ENCODE measurements around the gene NRAP. TPM values are rescaled to one million over a fixed set of nuclear protein-coding genes. Genes with fewer than 3 reads are reported as not detected.

Gene NRAP
- total RNA-seq, 1 donor from 2014 or later = not detected

DNA sequence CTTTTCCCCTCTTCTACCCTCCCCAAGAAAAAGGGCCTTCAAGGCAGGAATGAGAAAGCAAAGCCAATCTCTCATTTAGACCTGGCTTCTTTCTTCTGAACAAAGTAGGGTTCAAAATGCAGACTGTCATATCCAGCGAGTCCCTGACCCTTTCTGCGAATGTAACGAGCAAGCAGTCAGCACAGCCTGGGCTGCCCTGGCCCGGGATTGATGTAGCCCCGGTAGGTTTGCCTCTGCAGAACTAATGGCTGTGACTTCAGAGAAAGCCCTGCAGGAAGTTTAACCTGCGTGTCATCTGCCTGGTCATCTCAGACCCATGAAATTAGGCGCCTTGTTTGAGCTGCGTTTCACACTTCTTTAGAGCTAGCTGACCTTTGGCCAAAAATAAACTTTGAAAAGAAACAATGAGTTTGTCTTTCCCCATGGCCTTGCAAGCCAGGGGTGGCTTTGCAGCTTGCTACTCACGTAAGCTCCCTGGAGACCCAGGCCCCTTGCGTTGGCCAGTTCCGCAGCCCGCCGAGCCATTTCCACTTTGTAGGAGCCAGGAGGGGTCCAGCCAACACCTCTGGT lies 74.6 kb downstream of the NRAP start:
- Mint-ChIP-seq H3K9me3 (ENCODE audit: unreplicated experiment) (no peaks in the 10 kb centered on the region), H3K4me3 (ENCODE audit: unreplicated experiment) (no peak overlapping the region), H3K36me3 (ENCODE audit: unreplicated experiment) (no peaks in the 10 kb centered on the region), H3K27me3 (ENCODE audit: unreplicated experiment) (peaks cover 19% of the 10 kb centered on the region), H3K4me1 (ENCODE audit: unreplicated experiment) (no peaks in the 10 kb centered on the region), H3K27ac (ENCODE audit: unreplicated experiment) (no peak overlapping the region)
- no peak for DNase-seq (ENCODE audit: extremely low spot score, unreplicated experiment)
- TF ChIP-seq, protein P1, sequence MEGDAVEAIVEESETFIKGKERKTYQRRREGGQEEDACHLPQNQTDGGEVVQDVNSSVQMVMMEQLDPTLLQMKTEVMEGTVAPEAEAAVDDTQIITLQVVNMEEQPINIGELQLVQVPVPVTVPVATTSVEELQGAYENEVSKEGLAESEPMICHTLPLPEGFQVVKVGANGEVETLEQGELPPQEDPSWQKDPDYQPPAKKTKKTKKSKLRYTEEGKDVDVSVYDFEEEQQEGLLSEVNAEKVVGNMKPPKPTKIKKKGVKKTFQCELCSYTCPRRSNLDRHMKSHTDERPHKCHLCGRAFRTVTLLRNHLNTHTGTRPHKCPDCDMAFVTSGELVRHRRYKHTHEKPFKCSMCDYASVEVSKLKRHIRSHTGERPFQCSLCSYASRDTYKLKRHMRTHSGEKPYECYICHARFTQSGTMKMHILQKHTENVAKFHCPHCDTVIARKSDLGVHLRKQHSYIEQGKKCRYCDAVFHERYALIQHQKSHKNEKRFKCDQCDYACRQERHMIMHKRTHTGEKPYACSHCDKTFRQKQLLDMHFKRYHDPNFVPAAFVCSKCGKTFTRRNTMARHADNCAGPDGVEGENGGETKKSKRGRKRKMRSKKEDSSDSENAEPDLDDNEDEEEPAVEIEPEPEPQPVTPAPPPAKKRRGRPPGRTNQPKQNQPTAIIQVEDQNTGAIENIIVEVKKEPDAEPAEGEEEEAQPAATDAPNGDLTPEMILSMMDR (IDR thresholded peaks at IDR 0.05) = no peak

DNA sequence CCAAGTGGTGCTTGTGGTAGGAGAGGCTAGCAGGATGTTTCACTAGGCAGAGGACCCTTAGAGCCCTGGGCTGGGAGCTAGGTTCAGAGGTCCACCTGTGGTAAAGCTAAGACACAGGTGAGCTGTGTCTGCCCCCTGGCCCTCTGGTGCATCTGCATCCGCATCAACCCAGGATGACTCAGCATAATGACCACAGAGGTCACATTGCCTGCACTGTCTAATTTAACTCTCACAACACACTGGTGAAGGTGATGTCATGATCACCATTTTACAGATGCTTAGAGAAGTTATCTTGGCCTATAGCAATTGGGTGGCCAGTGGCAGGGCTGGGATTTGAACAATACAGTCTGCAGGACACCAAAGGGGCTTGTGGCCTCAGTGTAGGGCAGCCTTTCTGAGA lies 77.9 kb downstream of the NRAP start:
- no peaks in the 10 kb centered on the region for H3K9me3 Mint-ChIP-seq (ENCODE audit: unreplicated experiment)
- H3K27ac Mint-ChIP-seq (ENCODE audit: unreplicated experiment) = no peak overlapping the region
- H3K4me3 Mint-ChIP-seq (ENCODE audit: unreplicated experiment) = no peak overlapping the region
- TF ChIP-seq, protein P1 (IDR thresholded peaks at IDR 0.05) = no peak
- no peaks in the 10 kb centered on the region for H3K36me3 Mint-ChIP-seq (ENCODE audit: unreplicated experiment)
- peaks cover 31% of the 10 kb centered on the region for H3K27me3 Mint-ChIP-seq (ENCODE audit: unreplicated experiment)
- no peaks in the 10 kb centered on the region for H3K4me1 Mint-ChIP-seq (ENCODE audit: unreplicated experiment)
- DNase-seq (ENCODE audit: extremely low spot score, unreplicated experiment) = no peak

DNA sequence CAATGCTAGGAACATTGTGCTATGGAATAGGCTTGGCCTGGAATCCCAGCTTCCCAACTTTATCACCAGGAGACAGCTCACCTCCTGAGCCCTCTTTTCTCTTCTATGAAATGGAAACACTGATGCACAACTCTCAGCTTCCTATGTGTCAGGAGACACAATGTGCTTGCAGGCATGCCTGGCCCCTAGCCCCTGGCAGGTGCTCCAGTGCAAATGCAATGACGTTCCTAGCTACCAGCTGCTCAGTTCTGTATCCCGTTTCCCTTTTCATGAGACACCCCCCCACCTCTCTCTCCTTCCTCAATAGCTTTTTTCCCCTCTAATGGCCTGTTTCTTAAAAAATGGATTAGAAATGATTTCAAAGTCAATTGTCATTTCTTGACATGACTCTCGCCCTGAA lies 80.3 kb downstream of the NRAP start:
- no peak overlapping the region for H3K4me3 Mint-ChIP-seq (ENCODE audit: unreplicated experiment)
- no peaks in the 10 kb centered on the region for H3K4me1 Mint-ChIP-seq (ENCODE audit: unreplicated experiment)
- no peak overlapping the region for H3K27ac Mint-ChIP-seq (ENCODE audit: unreplicated experiment)
- no peaks in the 10 kb centered on the region for H3K9me3 Mint-ChIP-seq (ENCODE audit: unreplicated experiment)
- TF ChIP-seq, protein P1 (IDR thresholded peaks at IDR 0.05) = no peak
- H3K27me3 Mint-ChIP-seq (ENCODE audit: unreplicated experiment) = peaks cover 34% of the 10 kb centered on the region
- no peak for DNase-seq (ENCODE audit: extremely low spot score, unreplicated experiment)
- H3K36me3 Mint-ChIP-seq (ENCODE audit: unreplicated experiment) = no peaks in the 10 kb centered on the region

DNA sequence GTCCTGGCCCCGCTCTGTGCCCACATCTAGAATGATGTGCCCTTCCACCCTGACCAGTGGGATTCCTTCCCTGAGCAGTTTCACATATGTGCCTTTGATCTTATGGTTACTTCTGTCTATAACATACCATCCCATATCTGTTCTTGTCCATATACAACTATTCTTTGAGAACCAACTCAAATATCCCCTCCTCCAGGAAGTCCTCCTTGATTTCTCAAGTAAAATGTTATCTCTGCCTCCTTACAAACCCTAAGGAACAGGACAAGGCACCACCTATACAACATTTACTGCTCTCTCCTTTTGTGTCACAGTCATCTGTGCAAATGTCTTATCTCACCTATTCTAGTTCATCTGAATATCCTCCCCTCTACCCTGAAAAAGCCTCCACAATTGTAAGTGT lies 82.7 kb downstream of the NRAP start:
- no peaks in the 10 kb centered on the region for H3K36me3 Mint-ChIP-seq (ENCODE audit: unreplicated experiment)

DNA sequence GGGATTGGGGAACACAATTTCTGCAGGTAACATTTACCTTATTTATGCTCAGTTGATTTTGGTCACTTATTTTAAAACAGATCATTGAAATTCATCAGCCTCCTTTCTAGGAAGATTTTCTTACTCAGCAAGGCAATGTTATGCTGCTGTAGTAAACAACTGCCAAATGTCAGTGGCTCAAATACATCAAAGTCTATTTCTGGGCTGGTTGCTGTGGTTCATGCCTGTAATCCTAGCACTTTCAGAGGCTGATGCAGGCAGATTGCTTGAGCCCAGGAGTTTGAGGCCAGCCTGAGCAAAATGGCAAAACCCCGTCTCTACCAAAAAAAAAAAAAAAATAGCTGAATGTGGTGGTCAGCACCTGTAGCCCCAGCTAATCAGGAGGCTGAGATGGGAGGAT lies 85.1 kb downstream of the NRAP start:
- H3K27ac Mint-ChIP-seq (ENCODE audit: unreplicated experiment) = no peak overlapping the region
- no peaks in the 10 kb centered on the region for H3K4me1 Mint-ChIP-seq (ENCODE audit: unreplicated experiment)
- no peak overlapping the region for H3K4me3 Mint-ChIP-seq (ENCODE audit: unreplicated experiment)
- peaks cover 19% of the 10 kb centered on the region for H3K27me3 Mint-ChIP-seq (ENCODE audit: unreplicated experiment)
- DNase-seq (ENCODE audit: extremely low spot score, unreplicated experiment) = no peak
- H3K9me3 Mint-ChIP-seq (ENCODE audit: unreplicated experiment) = no peaks in the 10 kb centered on the region
- no peaks in the 10 kb centered on the region for H3K36me3 Mint-ChIP-seq (ENCODE audit: unreplicated experiment)
- TF ChIP-seq, protein P1 (IDR thresholded peaks at IDR 0.05) = no peak

More for the DNA sequence above, 82.7 kb downstream of the NRAP start:
- H3K27me3 Mint-ChIP-seq (ENCODE audit: unreplicated experiment) = peaks cover 32% of the 10 kb centered on the region
- no peaks in the 10 kb centered on the region for H3K4me1 Mint-ChIP-seq (ENCODE audit: unreplicated experiment)
- no peak for DNase-seq (ENCODE audit: extremely low spot score, unreplicated experiment)
- H3K4me3 Mint-ChIP-seq (ENCODE audit: unreplicated experiment) = no peak overlapping the region
- H3K27ac Mint-ChIP-seq (ENCODE audit: unreplicated experiment) = no peak overlapping the region
- TF ChIP-seq, protein P1 (IDR thresholded peaks at IDR 0.05) = no peak
- no peaks in the 10 kb centered on the region for H3K9me3 Mint-ChIP-seq (ENCODE audit: unreplicated experiment)

Data from osteocyte (in vitro differentiated cells).